ENCODE data around the gene GSTT4. TPM values are rescaled to one million over a fixed set of nuclear protein-coding genes. Genes with fewer than 3 reads are reported as not detected.

GSTT4 gene
- total RNA-seq, 1 experiment from 2014 or later: not detected

- no peak overlapping the region for H2BK20ac ChIP-seq (ENCODE audit: low read depth, low read length, poor library complexity, severe bottlenecking)
These were observed 18.0 kb upstream of the GSTT4 start for GRCh38 chr22:24023204-24023789.

More at GRCh38 chr22:24023204-24023789, 18.0 kb upstream of the GSTT4 start:
- Histone ChIP-seq H3K4me1 (ENCODE audit: insufficient read depth, low read length) (no peaks in the 10 kb centered on the region), H2BK5ac (ENCODE audit: insufficient read length, low read length) (no peak overlapping the region), H3K79me2 (ENCODE audit: insufficient read depth, low read length) (peaks cover 4% of the 10 kb centered on the region; the same call in 1 of the 2 replicates), H2BK120ac (ENCODE audit: low read depth, low read length, poor library complexity, severe bottlenecking) (no peak overlapping the region), H3K23ac (ENCODE audit: insufficient read length, low read depth, low read length) (no peak overlapping the region), H2BK12ac (ENCODE audit: insufficient read length, low read depth, low read length) (no peak overlapping the region), H2AK5ac (ENCODE audit: insufficient read length, low read length) (no peak overlapping the region), H3K27ac (ENCODE audit: insufficient read length, low read depth, low read length) (no peak overlapping the region), H2BK15ac (ENCODE audit: low read depth, low read length) (no peak overlapping the region), H3K56ac (ENCODE audit: insufficient read length, low read depth, low read length) (no peak overlapping the region), H4K20me1 (ENCODE audit: control insufficient read depth, insufficient read depth, insufficient read length) (no peaks in the 10 kb centered on the region), H3K9me3 (ENCODE audit: control insufficient read depth, low read depth, low read length) (no peaks in the 10 kb centered on the region), H3T11ph (ENCODE audit: low read length) (no peak overlapping the region), H3K4ac (ENCODE audit: low read depth, low read length) (no peak overlapping the region), H3K27me3 (ENCODE audit: insufficient read depth, low read length) (no peaks in the 10 kb centered on the region), H2AFZ (ENCODE audit: low read length) (no peak overlapping the region), H4K8ac (replicated peaks; ENCODE audit: insufficient read length, low read depth, low read length) (no peak overlapping the region), H4K5ac (ENCODE audit: insufficient read length, low read depth, low read length) (no peak overlapping the region), H3K9ac (ENCODE audit: extremely low read depth, insufficient read length, low read length) (no peak overlapping the region), H3K4me2 (ENCODE audit: insufficient read depth, insufficient read length, low read length) (no peak overlapping the region), H4K91ac (ENCODE audit: insufficient read length, low read depth, low read length) (no peak overlapping the region), H3K23me2 (ENCODE audit: insufficient read length, low read depth, low read length, poor library complexity, severe bottlenecking) (no peaks in the 10 kb centered on the region), H3K18ac (ENCODE audit: insufficient read length, low read depth, low read length) (no peak overlapping the region), H3K14ac (ENCODE audit: insufficient read depth, low read length) (no peak overlapping the region), H3K79me1 (ENCODE audit: insufficient read depth, low read depth, low read length, poor library complexity, severe bottlenecking) (no peaks in the 10 kb centered on the region)
- Mint-ChIP-seq H3K27me3 (ENCODE audit: low read depth) (no peaks in the 10 kb centered on the region), H3K4me3 (no peak overlapping the region), H3K9me3 (peaks cover 0 to 3% of the 10 kb centered on the region in 2 experiments; a peak in 3 of 5 replicates), H3K4me1 (peaks cover 3 to 12% of the 10 kb centered on the region in 2 experiments; a peak in 3 of 4 replicates), H3K36me3 (ENCODE audit: insufficient read depth in 1 of 3, low read depth in 3 of 3) (peaks cover 0 to 5% (median 0%) of the 10 kb centered on the region in 3 experiments; a peak in 2 of 7 replicates), H3K27ac (peak overlapping the region in 2 of 3 experiments; percentile 19 to 24; a peak in 1 of 7 replicates)
- TF ChIP-seq, protein P1, sequence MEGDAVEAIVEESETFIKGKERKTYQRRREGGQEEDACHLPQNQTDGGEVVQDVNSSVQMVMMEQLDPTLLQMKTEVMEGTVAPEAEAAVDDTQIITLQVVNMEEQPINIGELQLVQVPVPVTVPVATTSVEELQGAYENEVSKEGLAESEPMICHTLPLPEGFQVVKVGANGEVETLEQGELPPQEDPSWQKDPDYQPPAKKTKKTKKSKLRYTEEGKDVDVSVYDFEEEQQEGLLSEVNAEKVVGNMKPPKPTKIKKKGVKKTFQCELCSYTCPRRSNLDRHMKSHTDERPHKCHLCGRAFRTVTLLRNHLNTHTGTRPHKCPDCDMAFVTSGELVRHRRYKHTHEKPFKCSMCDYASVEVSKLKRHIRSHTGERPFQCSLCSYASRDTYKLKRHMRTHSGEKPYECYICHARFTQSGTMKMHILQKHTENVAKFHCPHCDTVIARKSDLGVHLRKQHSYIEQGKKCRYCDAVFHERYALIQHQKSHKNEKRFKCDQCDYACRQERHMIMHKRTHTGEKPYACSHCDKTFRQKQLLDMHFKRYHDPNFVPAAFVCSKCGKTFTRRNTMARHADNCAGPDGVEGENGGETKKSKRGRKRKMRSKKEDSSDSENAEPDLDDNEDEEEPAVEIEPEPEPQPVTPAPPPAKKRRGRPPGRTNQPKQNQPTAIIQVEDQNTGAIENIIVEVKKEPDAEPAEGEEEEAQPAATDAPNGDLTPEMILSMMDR (conservative IDR thresholded peaks at IDR 0.05): no peak
- no peak for DNase-seq
